CD4-positive, alpha-beta T cell treated with Interleukin-1 beta for 1 hour (primary cell): ENCODE measurements around the gene IFNA16.
"Not testable (repeated sequence)": the region's sequence is repeated elsewhere in the genome, so short reads cannot be mapped to it uniquely, and the experiment has no call there.

Experiments used
- DNase-seq, 2 donors: peaks; one replicate each; pipeline ENCODE4 v3.0.0-alpha.2; 2020 to 2022

IFNA16 gene

GRCh38 chr9:21194867-21195776, 22.0 kb downstream of the IFNA16 start:
- peak; percentile 50 to 71 for DNase-seq

- DNase-seq: not testable (repeated sequence)
These were observed 29.6 kb downstream of the IFNA16 start, which contains the start of gene IFNA4 for GRCh38 chr9:21187487-21187886. TSS of gene IFNA4 (minus strand) at chr9:21187587. CDS start at chr9:21187531, 56 bp downstream.

GRCh38 chr9:21182810-21183736, 34.0 kb downstream of the IFNA16 start:
- peak; percentile 29 to 54 for DNase-seq

- DNase-seq: no peak
These were observed 42.4 kb downstream of the IFNA16 start for GRCh38 chr9:21174671-21175070.

- no peak for DNase-seq
These were observed 45.0 kb downstream of the IFNA16 start for GRCh38 chr9:21172156-21172555.

GRCh38 chr9:21171351-21171750, 45.8 kb downstream of the IFNA16 start:
- no peak for DNase-seq

- not testable (repeated sequence) for DNase-seq
These were observed 50.6 kb downstream of the IFNA16 start, which contains the start of gene IFNA21 for GRCh38 chr9:21166560-21166959. TSS of gene IFNA21 (minus strand) at chr9:21166660. CDS start at chr9:21166612, 48 bp downstream.
